Lung (tissue), 12 donors: ENCODE measurements around the gene TM7SF3. TPM values are rescaled to one million over a fixed set of nuclear protein-coding genes. Genes with fewer than 3 reads are reported as not detected.

Experiments used
- ATAC-seq: fragments of 200-7000 bp; cut with Tn5 transposase; one replicate; pipeline ENCODE4 v1.9.1; 2020; ENCODE audit warnings: moderate number of reproducible peaks; ENCODE audit not compliant: insufficient read depth, low FRiP score
- DNase-seq, 3 donors: peaks; one replicate each; pipeline ENCODE4 v3.0.0-alpha.2; 2013 to 2017
- H3K27ac ChIP-seq, 2 donors: one replicate each; pipeline ENCODE4 v1.5.1; 2013; ENCODE audit warnings: mild to moderate bottlenecking in 2 of 2, moderate library complexity in 2 of 2, control low read depth in 1 of 2, inconsistent platforms in 1 of 2, low read depth in 1 of 2, low read length in 1 of 2
- H3K27me3 ChIP-seq, 3 donors: one replicate each; pipeline ENCODE4 v1.5.1; 2013; ENCODE audit warnings: low read length in 2 of 3; ENCODE audit not compliant: control insufficient read depth in 3 of 3, insufficient read depth in 3 of 3
- H3K36me3 ChIP-seq, 4 donors: one replicate each; pipeline ENCODE4 v1.5.1; 2013; ENCODE audit warnings: low read length in 4 of 4, mild to moderate bottlenecking in 1 of 4, moderate library complexity in 1 of 4; ENCODE audit not compliant: control insufficient read depth in 4 of 4, insufficient read depth in 4 of 4
- H3K4me1 ChIP-seq, 5 donors: one replicate each; pipeline ENCODE4 v1.5.1; 2013; ENCODE audit warnings: low read length in 5 of 5, mild to moderate bottlenecking in 2 of 5, moderate library complexity in 1 of 5; ENCODE audit not compliant: control insufficient read depth in 5 of 5, insufficient read depth in 5 of 5
- H3K4me3 ChIP-seq: one replicate; pipeline ENCODE4 v1.5.1; 2013; ENCODE audit warnings: mild to moderate bottlenecking, control low read depth, moderate library complexity
- H3K9ac ChIP-seq, 2 donors: one replicate each; pipeline ENCODE4 v1.5.1; 2013; ENCODE audit warnings: low read length in 2 of 2, control low read depth in 1 of 2; ENCODE audit not compliant: insufficient read depth in 1 of 2
- H3K9me3 ChIP-seq, 4 donors: one replicate each; pipeline ENCODE4 v1.5.1; 2013; ENCODE audit warnings: low read length in 3 of 4, mild to moderate bottlenecking in 1 of 4, moderate library complexity in 1 of 4; ENCODE audit not compliant: control insufficient read depth in 4 of 4, insufficient read depth in 3 of 4
- CTCF ChIP-seq: IDR thresholded peaks from 2 replicates; pipeline ENCODE4 v1.5.1; 2012; ENCODE audit warnings: mild to moderate bottlenecking; ENCODE audit errors: control extremely low read depth, extremely low read depth
- WGBS, 2 donors: extraction: QIAGEN DNeasy Blood & Tissue Kit; methylation state at CpG; one replicate each; pipeline ENCODE4 v1.1.7; 2013; 5-methylcytosine and 5-hydroxymethylcytosine counted together
- polyA plus RNA-seq, 2 donors: library from polyadenylated mRNA; stranded (reverse); fragments of 200-250 nt; gene quantifications; one replicate each; pipeline ENCODE4 v1.2.1, GENCODE V29; 2013
- total RNA-seq, 2 donors: library from RNA; depleted of rRNA in 1 of 2; stranded (reverse); fragments of >200 nt in 1 of 2; gene quantifications; one replicate each; pipeline ENCODE4 v1.2.1, GENCODE V29; 2014 to 2021
- donor health status: control.
- donor health status: control.
- donor health status: Bipolar disorder and iron deficiency.
- donor health status: healthy.
- donor health status: DM: yes; HTN: yes; CAD: no.

Gene TM7SF3
- total and polyA plus RNA-seq, 4 donors: 28.4 to 60.4 (median 45.8) TPM

GRCh38 chr12:26936559-26937442 lies 77.4 kb downstream of the TM7SF3 start:
- Histone ChIP-seq H3K9me3 (no peaks in the 10 kb centered on the region), H3K36me3 (peaks cover 0 to 8% (median 6%) of the 10 kb centered on the region in 4 donors), H3K4me3 (no peak overlapping the region), H3K27me3 (no peaks in the 10 kb centered on the region), H3K4me1 (peaks cover 0 to 39% (median 4%) of the 10 kb centered on the region in 5 donors), H3K9ac (peak overlapping the region; percentile 83 to 87), H3K27ac (peak overlapping the region in 1 of 2 donors; percentile 80)
- ATAC-seq (no peak), DNase-seq (peak in 2 of 3 donors; percentile 11 to 15)
- 13 to 18% methylated on average over 8 of the region's 8 CpGs for whole genome bisulfite sequencing, 2 donors
- no peak for TF ChIP-seq CTCF

GRCh38 chr12:26935636-26936378 lies 78.4 kb downstream of the TM7SF3 start:
- no peak overlapping the region for H3K27ac ChIP-seq

GRCh38 chr12:26929590-26929989 lies 84.6 kb downstream of the TM7SF3 start:
- ATAC-seq (no peak), DNase-seq (no peak)
- Histone ChIP-seq H3K27me3 (no peaks in the 10 kb centered on the region), H3K9me3 (no peaks in the 10 kb centered on the region), H3K4me3 (no peak overlapping the region), H3K9ac (no peak overlapping the region), H3K36me3 (peaks cover 7 to 22% (median 20%) of the 10 kb centered on the region in 4 donors), H3K4me1 (peaks cover 0 to 1% (median 0%) of the 10 kb centered on the region in 5 donors), H3K27ac (no peak overlapping the region)
- 97 to 98% methylated on average over 2 of the region's 2 CpGs for WGBS, 2 donors
- TF ChIP-seq CTCF: no peak

More at GRCh38 chr12:26935636-26936378, 78.4 kb downstream of the TM7SF3 start:
- H3K4me3 ChIP-seq: no peak overlapping the region
- H3K9me3 ChIP-seq: no peaks in the 10 kb centered on the region
- DNase-seq (no peak), ATAC-seq (no peak)
- no peaks in the 10 kb centered on the region for H3K27me3 ChIP-seq
- no peak for TF ChIP-seq CTCF
- H3K9ac ChIP-seq: peak overlapping the region in 1 of 2 donors; percentile 34
- peaks cover 0 to 39% (median 4%) of the 10 kb centered on the region in 5 donors for H3K4me1 ChIP-seq
- peaks cover 0 to 8% (median 6%) of the 10 kb centered on the region in 4 donors for H3K36me3 ChIP-seq
- WGBS, 2 donors: 65 to 73% methylated on average over 7 of the region's 7 CpGs
